ENCODE results near the gene MAN1B1.

Gene MAN1B1

DNA sequence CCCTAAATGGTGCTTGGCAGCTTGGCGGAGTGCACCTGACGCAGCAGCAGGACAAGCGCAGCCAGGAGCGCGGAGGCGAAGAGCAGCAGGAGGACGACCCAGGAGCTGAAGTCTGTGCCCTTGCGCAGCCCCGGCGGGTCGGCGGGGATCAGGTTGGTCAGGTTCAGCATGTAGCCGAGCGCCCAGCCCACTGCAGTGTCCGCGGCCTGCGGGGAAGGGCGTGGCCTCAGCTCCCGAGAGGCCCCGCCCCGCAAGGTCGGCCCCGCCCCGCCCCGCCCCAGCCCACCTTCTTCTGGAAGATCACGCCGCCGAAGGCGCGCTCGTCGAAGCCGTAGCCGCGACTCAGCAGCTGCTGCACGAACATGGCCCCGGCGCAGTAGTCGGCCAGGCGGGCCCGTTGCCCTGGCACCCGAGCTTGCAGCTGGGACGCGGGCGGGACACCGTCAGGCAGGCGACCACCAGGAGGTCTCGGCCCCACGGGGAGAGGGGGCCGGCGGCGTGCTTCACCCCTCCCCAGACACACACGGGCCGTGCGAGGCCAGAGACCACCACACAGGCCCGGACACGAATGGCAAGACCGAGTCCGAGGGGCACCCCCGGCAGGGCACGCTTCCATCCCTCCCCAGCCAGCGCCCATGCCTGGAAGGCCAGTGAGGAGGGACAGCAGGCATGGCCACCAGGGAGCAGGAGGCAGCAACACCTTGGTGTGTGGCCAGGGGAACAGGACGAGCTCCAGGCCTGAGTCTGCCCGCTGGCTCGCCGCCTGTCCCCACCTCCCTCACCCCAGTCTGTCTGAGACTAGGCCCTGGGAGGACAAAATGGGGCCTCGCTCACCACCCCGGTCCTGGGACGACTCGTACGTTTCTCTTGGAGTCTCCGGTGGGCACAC, 37.9 kb upstream of the MAN1B1 start:
- Histone ChIP-seq H3K9me3 (ENCODE audit: severe bottlenecking) (no peaks in the 10 kb centered on the region), H3K36me3 (ENCODE audit: low read depth) (no peaks in the 10 kb centered on the region), H3K27ac (ENCODE audit: poor library complexity, severe bottlenecking) (no peak overlapping the region), H3K4me1 (ENCODE audit: insufficient read depth, poor library complexity, severe bottlenecking) (no peaks in the 10 kb centered on the region), H3K4me3 (ENCODE audit: severe bottlenecking) (no peak overlapping the region), H3K27me3 (ENCODE audit: insufficient read depth, poor library complexity, severe bottlenecking) (no peaks in the 10 kb centered on the region)
- TF ChIP-seq CTCF (IDR thresholded peaks at IDR 0.05; ENCODE audit: poor library complexity, severe bottlenecking): no peak
- no peak for DNase-seq (ENCODE audit: low spot score)
- no peak for ATAC-seq (ENCODE audit: low read depth)

- TF ChIP-seq CTCF (IDR thresholded peaks at IDR 0.05; ENCODE audit: poor library complexity, severe bottlenecking): no peak
- no peaks in the 10 kb centered on the region for H3K27me3 ChIP-seq (ENCODE audit: insufficient read depth, poor library complexity, severe bottlenecking)
- ATAC-seq (ENCODE audit: low read depth) (no peak), DNase-seq (ENCODE audit: low spot score) (no peak)
- H3K9me3 ChIP-seq (ENCODE audit: severe bottlenecking): no peaks in the 10 kb centered on the region
- H3K27ac ChIP-seq (ENCODE audit: poor library complexity, severe bottlenecking): no peak overlapping the region
- no peaks in the 10 kb centered on the region for H3K36me3 ChIP-seq (ENCODE audit: low read depth)
- no peak overlapping the region for H3K4me3 ChIP-seq (ENCODE audit: severe bottlenecking)
- H3K4me1 ChIP-seq (ENCODE audit: insufficient read depth, poor library complexity, severe bottlenecking): no peaks in the 10 kb centered on the region
Measured at GRCh38 chr9:137049544-137050449, 37.0 kb upstream of the MAN1B1 start.

- DNase-seq (ENCODE audit: low spot score) (no peak), ATAC-seq (ENCODE audit: low read depth) (no peak)
- Histone ChIP-seq H3K36me3 (ENCODE audit: low read depth) (no peaks in the 10 kb centered on the region), H3K4me3 (ENCODE audit: severe bottlenecking) (no peak overlapping the region), H3K27ac (ENCODE audit: poor library complexity, severe bottlenecking) (no peak overlapping the region), H3K4me1 (ENCODE audit: insufficient read depth, poor library complexity, severe bottlenecking) (peaks cover 4% of the 10 kb centered on the region), H3K27me3 (ENCODE audit: insufficient read depth, poor library complexity, severe bottlenecking) (no peaks in the 10 kb centered on the region), H3K9me3 (ENCODE audit: severe bottlenecking) (no peaks in the 10 kb centered on the region)
- TF ChIP-seq CTCF (IDR thresholded peaks at IDR 0.05; ENCODE audit: poor library complexity, severe bottlenecking): no peak
Measured at GRCh38 chr9:137050570-137050969, 36.2 kb upstream of the MAN1B1 start.

- H3K27me3 ChIP-seq (ENCODE audit: insufficient read depth, poor library complexity, severe bottlenecking): no peaks in the 10 kb centered on the region
- H3K4me1 ChIP-seq (ENCODE audit: insufficient read depth, poor library complexity, severe bottlenecking): peaks cover 7% of the 10 kb centered on the region
Measured at GRCh38 chr9:137051145-137051724, 35.5 kb upstream of the MAN1B1 start.

More at GRCh38 chr9:137051145-137051724, 35.5 kb upstream of the MAN1B1 start:
- DNase-seq (ENCODE audit: low spot score) (no peak), ATAC-seq (ENCODE audit: low read depth) (no peak)
- no peak for TF ChIP-seq CTCF (IDR thresholded peaks at IDR 0.05; ENCODE audit: poor library complexity, severe bottlenecking)
- Histone ChIP-seq H3K36me3 (ENCODE audit: low read depth) (no peaks in the 10 kb centered on the region), H3K4me3 (ENCODE audit: severe bottlenecking) (no peak overlapping the region), H3K9me3 (ENCODE audit: severe bottlenecking) (no peaks in the 10 kb centered on the region), H3K27ac (ENCODE audit: poor library complexity, severe bottlenecking) (no peak overlapping the region)
